ENCODE data around the gene GPR39.

GRCh38 chr2:132636346-132636745 lies 219.7 kb downstream of the GPR39 start:
- TF ChIP-seq CTCF (IDR thresholded peaks at IDR 0.05) (no peak), POLR2A (IDR thresholded peaks at IDR 0.05) (no peak), EP300 (IDR thresholded peaks at IDR 0.05) (no peak)
